SK-N-SH (cell line): ENCODE results near the gene IRAK2. TPM values are rescaled to one million over a fixed set of nuclear protein-coding genes. Genes with fewer than 3 reads are reported as not detected.

ENCODE experiments used
- CTCF ChIA-PET: fragments of 300-600, 350-600 bp; formaldehyde crosslinking; extraction: SDS; loops from one replicate; lab custom pipeline; 2021; lab: Yijun Ruan, JAX
- POLR2A ChIA-PET: fragments of 350-600 bp; sonication (Branson Sonifier 250); formaldehyde crosslinking; extraction: SDS; loops from one replicate; lab custom pipeline; 2020; ENCODE audit warnings: antibody characterized with exemption, inconsistent platforms; lab: Yijun Ruan, JAX
- DNase-seq: peaks from one replicate; pipeline ENCODE4 v3.0.0; 2012
- H2AFZ ChIP-seq: fragments of 200-600 bp; sonication (generic); 2 replicates; pipeline ENCODE4 v1.8.1; 2016; ENCODE audit warnings: antibody characterized with exemption, mild to moderate bottlenecking, low read depth
- H3F3A ChIP-seq: fragments of 200-600 bp; sonication (generic); replicated peaks from 2 replicates; pipeline ENCODE3; 2016; ENCODE audit warnings: antibody characterized with exemption, mild to moderate bottlenecking; ENCODE audit not compliant: insufficient read depth
- H3K27ac ChIP-seq, 2 experiments: fragments of 200-500 bp in 1 of 2; fragments of 200-600 bp in 1 of 2; sonication (Bioruptor generic) in 1 of 2; sonication (generic), shearing (Covaris generic) in 1 of 2; 2 replicates each; pipeline versions ENCODE4 v1.5.1 to v1.6.1; 2014 to 2016; ENCODE audit warnings: low read depth in 2 of 2, inconsistent platforms in 1 of 2, low read length in 1 of 2, mild to moderate bottlenecking in 1 of 2, mixed read lengths in 1 of 2
- H3K27me3 ChIP-seq: fragments of 200-600 bp; sonication (generic), shearing (Covaris generic); 2 replicates; pipeline ENCODE4 v1.6.1; 2016; ENCODE audit warnings: mixed run types; ENCODE audit not compliant: insufficient read depth
- H3K36me3 ChIP-seq, 2 experiments: fragments of 200-500 bp in 1 of 2; fragments of 200-600 bp in 1 of 2; sonication (Bioruptor generic) in 1 of 2; sonication (generic) in 1 of 2; replicated peaks in 1 of 2; 2 replicates each; pipeline versions ENCODE3 to v1.5.1; 2014 to 2016; ENCODE audit warnings: low read length in 1 of 2, mild to moderate bottlenecking in 1 of 2; ENCODE audit not compliant: insufficient read depth in 2 of 2, control insufficient read depth in 1 of 2
- H3K4me1 ChIP-seq, 2 experiments: fragments of 200-500 bp in 1 of 2; fragments of 200-600 bp in 1 of 2; sonication (Bioruptor generic) in 1 of 2; sonication (generic), shearing (Covaris generic) in 1 of 2; 2 replicates each; pipeline versions ENCODE4 v1.5.1 to v1.6.1; 2014 to 2016; ENCODE audit warnings: low read depth in 1 of 2, low read length in 1 of 2, mixed run types in 1 of 2; ENCODE audit not compliant: insufficient read depth in 2 of 2, control insufficient read depth in 1 of 2
- H3K4me2 ChIP-seq: fragments of 200-600 bp; sonication (generic), shearing (Covaris generic); 2 replicates; pipeline ENCODE4 v1.6.1; 2017; ENCODE audit warnings: mixed run types
- H3K4me3 ChIP-seq, 2 experiments: fragments of 200-500 bp in 1 of 2; fragments of 200-600 bp in 1 of 2; sonication (Bioruptor generic) in 1 of 2; sonication (generic), shearing (Covaris generic) in 1 of 2; 2 replicates each; pipeline versions ENCODE4 v1.5.1 to v1.8.1; 2014 to 2016; ENCODE audit warnings: low read depth in 2 of 2, inconsistent platforms in 1 of 2, low read length in 1 of 2, mild to moderate bottlenecking in 1 of 2, mixed read lengths in 1 of 2, moderate library complexity in 1 of 2
- H3K79me2 ChIP-seq: fragments of 200-600 bp; sonication (generic); 2 replicates; pipeline ENCODE4 v1.8.1; 2017; ENCODE audit warnings: mild to moderate bottlenecking; ENCODE audit not compliant: insufficient read depth
- H3K9ac ChIP-seq: fragments of 200-600 bp; sonication (generic); 2 replicates; pipeline ENCODE4 v1.6.1; 2017; ENCODE audit warnings: mixed run types
- H3K9me2 ChIP-seq: fragments of 200-600 bp; sonication (generic); 2 replicates; pipeline ENCODE4 v1.6.1; 2017; ENCODE audit warnings: mixed run types
- H3K9me3 ChIP-seq: fragments of 200-600 bp; sonication (generic); 2 replicates; pipeline ENCODE4 v1.6.1; 2017; ENCODE audit warnings: mixed run types, mild to moderate bottlenecking, moderate library complexity
- H4K20me1 ChIP-seq: fragments of 200-600 bp; sonication (generic); 2 replicates; pipeline ENCODE4 v1.6.1; 2017; ENCODE audit warnings: mild to moderate bottlenecking, mixed run types; ENCODE audit not compliant: insufficient read depth
- CHD2 ChIP-seq: fragments of 150-350 bp; IDR thresholded peaks from 2 replicates; pipeline ENCODE4 v1.6.1; 2018; ENCODE audit warnings: low read length; ENCODE audit not compliant: partially characterized antibody
- ELF1 ChIP-seq: IDR thresholded peaks from 2 replicates; pipeline ENCODE4 v1.4.0; 2012
- EP300 ChIP-seq, 2 experiments: IDR thresholded peaks; 2 replicates each; pipeline versions ENCODE4 v1.4.0 to v1.6.1; 2012; ENCODE audit warnings: borderline replicate concordance in 1 of 2, low read depth in 1 of 2, low read length in 1 of 2
- FOSL2 ChIP-seq: IDR thresholded peaks from 2 replicates; pipeline ENCODE4 v1.4.0; 2012; ENCODE audit warnings: low read depth, mild to moderate bottlenecking, moderate library complexity, borderline replicate concordance
- FOXJ3 ChIP-seq: sonication (generic); formaldehyde crosslinking; IDR thresholded peaks from 2 replicates; pipeline ENCODE4 v1.5.1; 2020; ENCODE audit warnings: mild to moderate bottlenecking, missing genetic modification reagents
- GATA2 ChIP-seq: sonication (generic); formaldehyde crosslinking; IDR thresholded peaks from 2 replicates; pipeline ENCODE4 v1.5.0; 2020; ENCODE audit warnings: mild to moderate bottlenecking, missing genetic modification reagents
- JUND ChIP-seq: IDR thresholded peaks from 2 replicates; pipeline ENCODE4 v1.4.0; 2012
- POLR2AphosphoS5 ChIP-seq: IDR thresholded peaks from 2 replicates; pipeline ENCODE4 v1.6.1; 2012; ENCODE audit warnings: low read depth, low read length
- RCOR1 ChIP-seq: fragments of 150-350 bp; IDR thresholded peaks from 2 replicates; pipeline ENCODE4 v1.6.1; 2017; ENCODE audit warnings: antibody characterized with exemption, low read length
- RFX5 ChIP-seq: IDR thresholded peaks from 2 replicates; pipeline ENCODE4 v1.6.1; 2012; ENCODE audit warnings: mild to moderate bottlenecking, improper control_type of control experiment, low read length
- RXRA ChIP-seq: IDR thresholded peaks from 2 replicates; pipeline ENCODE4 v1.4.0; 2012; ENCODE audit warnings: low read depth, mild to moderate bottlenecking, borderline replicate concordance
- TAF1 ChIP-seq: IDR thresholded peaks from 2 replicates; pipeline ENCODE4 v1.6.1; 2012; ENCODE audit warnings: low read depth, mild to moderate bottlenecking, low read length, moderate library complexity, borderline replicate concordance
- TCF12 ChIP-seq: IDR thresholded peaks from 2 replicates; pipeline ENCODE4 v1.4.0; 2012
- YY1 ChIP-seq: IDR thresholded peaks from 2 replicates; pipeline ENCODE4 v1.4.0; 2012; ENCODE audit warnings: low read depth, mild to moderate bottlenecking
- WGBS: methylation state at CpG from one replicate; pipeline ENCODE4 v1.1.6; 2017; ENCODE audit warnings: low lambda C conversion rate; 5-methylcytosine and 5-hydroxymethylcytosine counted together
- polyA plus RNA-seq, 3 experiments: library from polyadenylated mRNA; depleted of rRNA; stranded (reverse); fragments of >200 nt; gene quantifications; 2 replicates each; pipeline ENCODE4 v1.2.3, GENCODE V29; 2012
- TF ChIP-seq, protein P1 (sequence below): fragments of 200-600 bp; sonication (generic); IDR thresholded peaks from 2 replicates; pipeline ENCODE4 v1.6.1; 2017; ENCODE audit warnings: antibody characterized with exemption, mild to moderate bottlenecking, moderate library complexity
- TF ChIP-seq, protein P2 (sequence below): fragments of 150-350 bp; IDR thresholded peaks from 2 replicates; pipeline ENCODE4 v1.6.1; 2017; ENCODE audit warnings: antibody characterized with exemption, low read length, low read depth, borderline replicate concordance
- TF ChIP-seq, protein P3 (sequence below): IDR thresholded peaks from 2 replicates; pipeline ENCODE4 v1.6.1; 2012; ENCODE audit warnings: mild to moderate bottlenecking, low read depth, low read length, moderate library complexity
- TF ChIP-seq, protein P4 (sequence below): IDR thresholded peaks from 2 replicates; pipeline ENCODE4 v1.4.0; 2012; ENCODE audit warnings: low read depth, borderline replicate concordance

IRAK2 gene
- polyA plus RNA-seq, 1 of the 3 experiments (the other 2 are of a cell fraction) = 7.7 TPM

DNA sequence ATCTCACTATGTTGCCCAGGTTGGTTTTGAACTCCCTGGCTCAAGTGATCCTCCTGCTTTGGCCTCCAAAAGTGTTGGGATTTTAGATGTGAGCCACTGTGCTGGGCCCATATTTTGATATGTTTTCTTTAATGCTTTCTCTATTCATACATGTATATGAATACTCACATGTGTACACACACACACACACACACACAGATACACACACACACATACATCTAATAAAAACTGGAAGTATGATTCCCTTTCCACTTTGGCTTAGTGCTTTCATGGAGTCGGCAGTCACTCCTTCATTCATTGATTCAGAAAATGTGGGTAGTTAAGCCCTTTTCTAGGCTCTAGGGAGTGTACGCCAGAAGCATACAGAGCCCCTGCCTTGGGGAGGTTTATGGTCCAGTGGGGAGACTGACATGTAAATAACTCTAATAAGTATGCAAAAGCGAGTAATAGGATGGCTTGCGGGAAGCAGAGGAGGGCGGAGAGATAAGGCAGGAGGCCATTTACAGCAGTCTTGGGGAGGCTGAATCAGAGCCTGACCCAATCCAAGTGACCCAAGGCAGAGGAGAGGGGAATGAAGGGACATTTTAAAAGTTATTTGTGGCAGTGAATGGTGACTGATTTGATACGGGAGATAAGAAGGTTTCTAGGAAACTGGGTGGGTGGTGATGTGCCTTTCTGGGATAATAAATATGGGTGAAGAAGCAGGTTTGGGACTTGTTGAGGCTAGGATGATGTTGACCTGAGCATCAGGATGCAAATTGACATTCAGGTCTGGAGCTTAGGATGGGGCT, 51.1 kb downstream of the IRAK2 start (continued):
- TF ChIP-seq, protein P1, sequence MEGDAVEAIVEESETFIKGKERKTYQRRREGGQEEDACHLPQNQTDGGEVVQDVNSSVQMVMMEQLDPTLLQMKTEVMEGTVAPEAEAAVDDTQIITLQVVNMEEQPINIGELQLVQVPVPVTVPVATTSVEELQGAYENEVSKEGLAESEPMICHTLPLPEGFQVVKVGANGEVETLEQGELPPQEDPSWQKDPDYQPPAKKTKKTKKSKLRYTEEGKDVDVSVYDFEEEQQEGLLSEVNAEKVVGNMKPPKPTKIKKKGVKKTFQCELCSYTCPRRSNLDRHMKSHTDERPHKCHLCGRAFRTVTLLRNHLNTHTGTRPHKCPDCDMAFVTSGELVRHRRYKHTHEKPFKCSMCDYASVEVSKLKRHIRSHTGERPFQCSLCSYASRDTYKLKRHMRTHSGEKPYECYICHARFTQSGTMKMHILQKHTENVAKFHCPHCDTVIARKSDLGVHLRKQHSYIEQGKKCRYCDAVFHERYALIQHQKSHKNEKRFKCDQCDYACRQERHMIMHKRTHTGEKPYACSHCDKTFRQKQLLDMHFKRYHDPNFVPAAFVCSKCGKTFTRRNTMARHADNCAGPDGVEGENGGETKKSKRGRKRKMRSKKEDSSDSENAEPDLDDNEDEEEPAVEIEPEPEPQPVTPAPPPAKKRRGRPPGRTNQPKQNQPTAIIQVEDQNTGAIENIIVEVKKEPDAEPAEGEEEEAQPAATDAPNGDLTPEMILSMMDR = no peak
- TF ChIP-seq GATA2 (CRISPR knock-in tag) (no peak), FOSL2 (no peak), TAF1 (no peak)

DNA sequence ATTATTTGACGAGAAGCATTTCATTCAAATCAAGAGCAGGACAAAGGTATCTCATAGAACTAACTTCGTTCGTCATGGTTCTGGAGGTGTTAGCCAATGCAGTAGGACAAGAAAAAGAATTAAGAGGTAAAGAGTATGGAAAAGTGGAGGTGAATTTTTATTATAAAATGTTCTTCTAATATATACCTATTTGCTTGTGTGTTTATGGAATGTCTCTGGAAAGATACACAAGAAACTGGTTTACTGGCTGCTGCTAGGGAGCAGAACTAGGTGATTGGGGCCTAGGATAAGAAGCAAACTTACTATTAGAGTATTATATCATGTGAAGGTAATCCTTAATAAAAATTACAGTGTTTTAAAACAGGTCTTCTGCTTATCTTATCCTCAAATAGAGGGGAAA, 52.6 kb downstream of the IRAK2 start:
- no peaks in the 10 kb centered on the region for H4K20me1 ChIP-seq
- ChIA-PET POLR2A (no interaction called here), CTCF (no interaction called here)
- TF ChIP-seq, protein P2, sequence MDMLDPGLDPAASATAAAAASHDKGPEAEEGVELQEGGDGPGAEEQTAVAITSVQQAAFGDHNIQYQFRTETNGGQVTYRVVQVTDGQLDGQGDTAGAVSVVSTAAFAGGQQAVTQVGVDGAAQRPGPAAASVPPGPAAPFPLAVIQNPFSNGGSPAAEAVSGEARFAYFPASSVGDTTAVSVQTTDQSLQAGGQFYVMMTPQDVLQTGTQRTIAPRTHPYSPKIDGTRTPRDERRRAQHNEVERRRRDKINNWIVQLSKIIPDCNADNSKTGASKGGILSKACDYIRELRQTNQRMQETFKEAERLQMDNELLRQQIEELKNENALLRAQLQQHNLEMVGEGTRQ = no peak
- TF ChIP-seq, protein P3, sequence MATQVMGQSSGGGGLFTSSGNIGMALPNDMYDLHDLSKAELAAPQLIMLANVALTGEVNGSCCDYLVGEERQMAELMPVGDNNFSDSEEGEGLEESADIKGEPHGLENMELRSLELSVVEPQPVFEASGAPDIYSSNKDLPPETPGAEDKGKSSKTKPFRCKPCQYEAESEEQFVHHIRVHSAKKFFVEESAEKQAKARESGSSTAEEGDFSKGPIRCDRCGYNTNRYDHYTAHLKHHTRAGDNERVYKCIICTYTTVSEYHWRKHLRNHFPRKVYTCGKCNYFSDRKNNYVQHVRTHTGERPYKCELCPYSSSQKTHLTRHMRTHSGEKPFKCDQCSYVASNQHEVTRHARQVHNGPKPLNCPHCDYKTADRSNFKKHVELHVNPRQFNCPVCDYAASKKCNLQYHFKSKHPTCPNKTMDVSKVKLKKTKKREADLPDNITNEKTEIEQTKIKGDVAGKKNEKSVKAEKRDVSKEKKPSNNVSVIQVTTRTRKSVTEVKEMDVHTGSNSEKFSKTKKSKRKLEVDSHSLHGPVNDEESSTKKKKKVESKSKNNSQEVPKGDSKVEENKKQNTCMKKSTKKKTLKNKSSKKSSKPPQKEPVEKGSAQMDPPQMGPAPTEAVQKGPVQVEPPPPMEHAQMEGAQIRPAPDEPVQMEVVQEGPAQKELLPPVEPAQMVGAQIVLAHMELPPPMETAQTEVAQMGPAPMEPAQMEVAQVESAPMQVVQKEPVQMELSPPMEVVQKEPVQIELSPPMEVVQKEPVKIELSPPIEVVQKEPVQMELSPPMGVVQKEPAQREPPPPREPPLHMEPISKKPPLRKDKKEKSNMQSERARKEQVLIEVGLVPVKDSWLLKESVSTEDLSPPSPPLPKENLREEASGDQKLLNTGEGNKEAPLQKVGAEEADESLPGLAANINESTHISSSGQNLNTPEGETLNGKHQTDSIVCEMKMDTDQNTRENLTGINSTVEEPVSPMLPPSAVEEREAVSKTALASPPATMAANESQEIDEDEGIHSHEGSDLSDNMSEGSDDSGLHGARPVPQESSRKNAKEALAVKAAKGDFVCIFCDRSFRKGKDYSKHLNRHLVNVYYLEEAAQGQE = no peak
- TF ChIP-seq TAF1 = no peak
- TF ChIP-seq RXRA = no peak
- TF ChIP-seq RCOR1 = no peak
- no peak for TF ChIP-seq EP300 (IDR thresholded peaks at IDR 0.05; ENCODE audit: borderline replicate concordance in 1 of 2, low read depth in 1 of 2, low read length in 1 of 2)
- no peak for TF ChIP-seq JUND
- TF ChIP-seq POLR2AphosphoS5 = no peak
- TF ChIP-seq, protein P4, sequence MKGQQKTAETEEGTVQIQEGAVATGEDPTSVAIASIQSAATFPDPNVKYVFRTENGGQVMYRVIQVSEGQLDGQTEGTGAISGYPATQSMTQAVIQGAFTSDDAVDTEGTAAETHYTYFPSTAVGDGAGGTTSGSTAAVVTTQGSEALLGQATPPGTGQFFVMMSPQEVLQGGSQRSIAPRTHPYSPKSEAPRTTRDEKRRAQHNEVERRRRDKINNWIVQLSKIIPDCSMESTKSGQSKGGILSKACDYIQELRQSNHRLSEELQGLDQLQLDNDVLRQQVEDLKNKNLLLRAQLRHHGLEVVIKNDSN = no peak
- no peak for TF ChIP-seq RFX5
- TF ChIP-seq CHD2 = no peak
- no peak for TF ChIP-seq FOSL2
- TF ChIP-seq TCF12 = no peak
- no peak for TF ChIP-seq GATA2 (CRISPR knock-in tag)
- no peak for TF ChIP-seq ELF1
- TF ChIP-seq, protein P1 = no peak
- no peak for TF ChIP-seq FOXJ3 (CRISPR knock-in tag)
- no peak for TF ChIP-seq YY1
- H3K4me2 ChIP-seq = no peak overlapping the region
- H3K9me2 ChIP-seq = no peaks in the 10 kb centered on the region
- no peaks in the 10 kb centered on the region for H3K9me3 ChIP-seq
- H3K36me3 ChIP-seq = peaks cover 0 to 26% of the 10 kb centered on the region in 2 experiments
- H3K27me3 ChIP-seq = no peaks in the 10 kb centered on the region
- no peak overlapping the region for H3K4me3 ChIP-seq
- WGBS = 96% methylated on average over 3 of the region's 3 CpGs
- H2AFZ ChIP-seq = no peak overlapping the region
- no peak for DNase-seq
- H3K79me2 ChIP-seq = no peaks in the 10 kb centered on the region
- H3K27ac ChIP-seq = no peak overlapping the region
- H3K9ac ChIP-seq = no peak overlapping the region
- H3K4me1 ChIP-seq = no peaks in the 10 kb centered on the region
- H3F3A ChIP-seq = peaks cover 13% of the 10 kb centered on the region
